Liver (tissue), 9 donors: ENCODE results near the gene SERPINA4. TPM values are rescaled to one million over a fixed set of nuclear protein-coding genes. Genes with fewer than 3 reads are reported as not detected.

Source experiments
- DNase-seq: peaks from one replicate; pipeline ENCODE4 v3.0.0-alpha.2; 2017; ENCODE audit warnings: low spot score
- H3K27ac ChIP-seq, 2 donors: one replicate each; pipeline ENCODE4 v1.7.0; 2013; ENCODE audit warnings: inconsistent platforms in 2 of 2, low read length in 2 of 2, control low read depth in 1 of 2, low read depth in 1 of 2, mild to moderate bottlenecking in 1 of 2
- H3K27me3 ChIP-seq, 4 donors: one replicate each; pipeline versions ENCODE4 v1.6.1 to v1.7.0; 2013; ENCODE audit warnings: low read length in 3 of 4, inconsistent platforms in 1 of 4, mild to moderate bottlenecking in 1 of 4, moderate library complexity in 1 of 4; ENCODE audit not compliant: control insufficient read depth in 4 of 4, insufficient read depth in 4 of 4
- H3K36me3 ChIP-seq, 4 donors: one replicate each; pipeline versions ENCODE4 v1.6.1 to v1.7.0; 2013; ENCODE audit warnings: low read length in 3 of 4, mild to moderate bottlenecking in 3 of 4, low read depth in 1 of 4, moderate library complexity in 1 of 4; ENCODE audit not compliant: control insufficient read depth in 4 of 4, insufficient read depth in 3 of 4
- H3K4me1 ChIP-seq, 4 donors: one replicate each; pipeline versions ENCODE4 v1.6.1 to v1.7.0; 2013; ENCODE audit warnings: low read length in 3 of 4, mild to moderate bottlenecking in 3 of 4, moderate library complexity in 1 of 4; ENCODE audit not compliant: control insufficient read depth in 4 of 4, insufficient read depth in 4 of 4
- H3K4me3 ChIP-seq, 3 donors: one replicate each; pipeline versions ENCODE4 v1.6.1 to v1.7.0; 2013; ENCODE audit warnings: low read length in 3 of 3, control low read depth in 1 of 3, low read depth in 1 of 3, mild to moderate bottlenecking in 1 of 3
- H3K9ac ChIP-seq, 2 donors: one replicate each; pipeline ENCODE4 v1.7.0; 2013; ENCODE audit warnings: low read length in 2 of 2, mild to moderate bottlenecking in 2 of 2, moderate library complexity in 2 of 2, control low read depth in 1 of 2, low read depth in 1 of 2
- H3K9me3 ChIP-seq, 4 donors: one replicate each; pipeline versions ENCODE4 v1.6.1 to v1.7.0; 2013; ENCODE audit warnings: low read length in 3 of 4; ENCODE audit not compliant: control insufficient read depth in 4 of 4
- CTCF ChIP-seq: fragments of 150-350 bp; IDR thresholded peaks from 2 replicates; pipeline ENCODE4 v1.5.1; 2017; ENCODE audit warnings: improper control_type of control experiment, low read depth, low read length; ENCODE audit not compliant: missing input control
- EGR1 ChIP-seq, 2 donors: IDR thresholded peaks; 2 replicates each; pipeline ENCODE4 v1.6.1; 2016 to 2018; ENCODE audit warnings: antibody characterized with exemption in 2 of 2, low read depth in 2 of 2
- FOXA1 ChIP-seq: IDR thresholded peaks from 2 replicates; pipeline ENCODE4 v1.6.1; 2016; ENCODE audit warnings: antibody characterized with exemption
- FOXA2 ChIP-seq: IDR thresholded peaks from 2 replicates; pipeline ENCODE4 v1.6.1; 2016; ENCODE audit warnings: antibody characterized with exemption
- GABPA ChIP-seq, 2 donors: IDR thresholded peaks in 1 of 2; conservative IDR thresholded peaks in 1 of 2; 2 replicates each; pipeline ENCODE4 v1.6.1; 2016; ENCODE audit warnings: antibody characterized with exemption in 2 of 2, mild to moderate bottlenecking in 1 of 2, moderate library complexity in 1 of 2
- HNF4A ChIP-seq, 2 donors: conservative IDR thresholded peaks; 2 replicates each; pipeline ENCODE4 v1.6.1; 2016; ENCODE audit warnings: antibody characterized with exemption in 2 of 2, mild to moderate bottlenecking in 2 of 2
- HNF4G ChIP-seq: IDR thresholded peaks from 2 replicates; pipeline ENCODE4 v1.6.1; 2016; ENCODE audit warnings: antibody characterized with exemption
- JUND ChIP-seq, 2 donors: IDR thresholded peaks; 2 replicates each; pipeline ENCODE4 v1.6.1; 2016; ENCODE audit warnings: antibody characterized with exemption in 2 of 2
- MAX ChIP-seq: IDR thresholded peaks from 2 replicates; pipeline ENCODE4 v1.6.1; 2016; ENCODE audit warnings: antibody characterized with exemption
- NR2F2 ChIP-seq: IDR thresholded peaks from 2 replicates; pipeline ENCODE4 v1.6.1; 2016; ENCODE audit warnings: antibody characterized with exemption
- RAD21 ChIP-seq, 2 donors: IDR thresholded peaks; 2 replicates each; pipeline ENCODE4 v1.6.1; 2016; ENCODE audit warnings: antibody characterized with exemption in 2 of 2, mild to moderate bottlenecking in 2 of 2
- REST ChIP-seq: IDR thresholded peaks from 2 replicates; pipeline ENCODE4 v1.6.1; 2016; ENCODE audit warnings: antibody characterized with exemption, mild to moderate bottlenecking
- RXRA ChIP-seq, 2 donors: IDR thresholded peaks; 2 replicates each; pipeline ENCODE4 v1.6.1; 2017 to 2018; ENCODE audit warnings: antibody characterized with exemption in 2 of 2, mild to moderate bottlenecking in 1 of 2
- SP1 ChIP-seq: IDR thresholded peaks from 2 replicates; pipeline ENCODE4 v1.6.1; 2018; ENCODE audit warnings: antibody characterized with exemption, mild to moderate bottlenecking
- TAF1 ChIP-seq: conservative IDR thresholded peaks from 2 replicates; pipeline ENCODE4 v1.6.1; 2016; ENCODE audit warnings: antibody characterized with exemption, mild to moderate bottlenecking
- YY1 ChIP-seq: IDR thresholded peaks from 2 replicates; pipeline ENCODE4 v1.6.1; 2016; ENCODE audit warnings: antibody characterized with exemption, mild to moderate bottlenecking
- ZBTB33 ChIP-seq: IDR thresholded peaks from 2 replicates; pipeline ENCODE4 v1.6.1; 2016; ENCODE audit warnings: antibody characterized with exemption
- WGBS: extraction: QIAGEN DNeasy Blood & Tissue Kit; methylation state at CpG from one replicate; pipeline ENCODE4 v1.1.7; 2013; 5-methylcytosine and 5-hydroxymethylcytosine counted together
- polyA plus RNA-seq, 2 donors: library from polyadenylated mRNA; stranded (reverse) in 1 of 2; unstranded in 1 of 2; fragments of 200-250 nt in 1 of 2; fragments of >200 nt in 1 of 2; fragmentation: Nextera tagmentation in 1 of 2; extraction: Ambion mirVana in 1 of 2; gene quantifications; one replicate each; pipeline versions ENCODE4 v1.2.1 to v1.2.3, GENCODE V29; 2013 to 2015
- total RNA-seq, 2 donors: library from RNA; depleted of rRNA; stranded (reverse); fragments of >200 nt; gene quantifications; one replicate each; pipeline ENCODE4 v1.2.3, GENCODE V29; 2014
- TF ChIP-seq, protein P1 (sequence below): IDR thresholded peaks from 2 replicates; pipeline ENCODE4 v1.6.1; 2016; ENCODE audit warnings: antibody characterized with exemption
- donor health status: healthy.
- donor health status: healthy.
- donor health status: healthy.
- donor health status: healthy.
- donor health status: healthy.

Gene SERPINA4
- total and polyA plus RNA-seq, 4 donors = 50.5 to 150 (median 74.0) TPM

GRCh38 chr14:94548999-94549985, 11.9 kb upstream of the SERPINA4 start:
- peak; percentile 81 for DNase-seq
- H3K4me1 ChIP-seq = peaks cover 6 to 17% (median 16%) of the 10 kb centered on the region in 4 donors
- H3K4me3 ChIP-seq = no peak overlapping the region
- no peaks in the 10 kb centered on the region for H3K36me3 ChIP-seq
- H3K9ac ChIP-seq = no peak overlapping the region
- H3K27me3 ChIP-seq = no peaks in the 10 kb centered on the region
- peaks cover 0 to 5% (median 2%) of the 10 kb centered on the region in 4 donors for H3K9me3 ChIP-seq
- WGBS = 31% methylated on average over 24 of the region's 24 CpGs
- TF ChIP-seq RAD21 (IDR thresholded peaks at IDR 0.05) (peak; percentile 69 to 79), EGR1 (IDR thresholded peaks at IDR 0.05; ENCODE audit: low read depth in 2 of 2) (no peak), CTCF (peak; percentile 80), RXRA (IDR thresholded peaks at IDR 0.05) (no peak)
- no peak overlapping the region for H3K27ac ChIP-seq

- H3K4me3 ChIP-seq = no peak overlapping the region
- peaks cover 6 to 17% (median 16%) of the 10 kb centered on the region in 4 donors for H3K4me1 ChIP-seq
- peak; percentile 21 for DNase-seq
- TF ChIP-seq MAX = no peak
- no peak for TF ChIP-seq TAF1
- TF ChIP-seq NR2F2 = no peak
- no peak for TF ChIP-seq EGR1 (IDR thresholded peaks at IDR 0.05; ENCODE audit: low read depth in 2 of 2)
- no peak for TF ChIP-seq RXRA (IDR thresholded peaks at IDR 0.05)
- no peak for TF ChIP-seq GABPA (IDR thresholded peaks at IDR 0.05 in 1 of 2, conservative IDR thresholded peaks at IDR 0.05 in 1 of 2)
- no peak for TF ChIP-seq JUND (IDR thresholded peaks at IDR 0.05)
- no peak for TF ChIP-seq HNF4A (conservative IDR thresholded peaks at IDR 0.05)
- no peak for TF ChIP-seq FOXA2
- TF ChIP-seq SP1 = no peak
- no peak for TF ChIP-seq YY1
- TF ChIP-seq HNF4G = no peak
- no peak for TF ChIP-seq FOXA1
- TF ChIP-seq RAD21 (IDR thresholded peaks at IDR 0.05) = no peak
- no peak for TF ChIP-seq ZBTB33
- TF ChIP-seq, protein P1, sequence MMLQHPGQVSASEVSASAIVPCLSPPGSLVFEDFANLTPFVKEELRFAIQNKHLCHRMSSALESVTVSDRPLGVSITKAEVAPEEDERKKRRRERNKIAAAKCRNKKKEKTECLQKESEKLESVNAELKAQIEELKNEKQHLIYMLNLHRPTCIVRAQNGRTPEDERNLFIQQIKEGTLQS = no peak
- no peak for TF ChIP-seq CTCF
- no peak for TF ChIP-seq REST
- peaks cover 0 to 5% (median 2%) of the 10 kb centered on the region in 4 donors for H3K9me3 ChIP-seq
- 84% methylated on average over 8 of the region's 8 CpGs for WGBS
- H3K36me3 ChIP-seq = no peaks in the 10 kb centered on the region
- no peaks in the 10 kb centered on the region for H3K27me3 ChIP-seq
- no peak overlapping the region for H3K27ac ChIP-seq
- H3K9ac ChIP-seq = no peak overlapping the region
Observed at GRCh38 chr14:94550041-94550440, 11.2 kb upstream of the SERPINA4 start.
